ENCODE data around the gene GPD1.

GRCh38 chr12:50127546-50127945, 23.7 kb downstream of the GPD1 start:
- TF ChIP-seq EZH2 (IDR thresholded peaks at IDR 0.05; ENCODE audit: borderline replicate concordance, low read length) (no peak), CTCF (conservative IDR thresholded peaks at IDR 0.05 in 1 of 2, IDR thresholded peaks at IDR 0.05 in 1 of 2; ENCODE audit: extremely low read depth in 1 of 2, insufficient read depth in 1 of 2, low read depth in 1 of 2, low read length in 2 of 2) (no peak)

Data from mammary epithelial cell (primary cell).